ENCODE data around the gene MAP4K3.

MAP4K3 gene
- long read RNA-seq, partial matches to known transcripts, result 3 of 4 reads
- long read RNA-seq, other reads (novel, unspliced or antisense), result 1 of 4 reads

DNA sequence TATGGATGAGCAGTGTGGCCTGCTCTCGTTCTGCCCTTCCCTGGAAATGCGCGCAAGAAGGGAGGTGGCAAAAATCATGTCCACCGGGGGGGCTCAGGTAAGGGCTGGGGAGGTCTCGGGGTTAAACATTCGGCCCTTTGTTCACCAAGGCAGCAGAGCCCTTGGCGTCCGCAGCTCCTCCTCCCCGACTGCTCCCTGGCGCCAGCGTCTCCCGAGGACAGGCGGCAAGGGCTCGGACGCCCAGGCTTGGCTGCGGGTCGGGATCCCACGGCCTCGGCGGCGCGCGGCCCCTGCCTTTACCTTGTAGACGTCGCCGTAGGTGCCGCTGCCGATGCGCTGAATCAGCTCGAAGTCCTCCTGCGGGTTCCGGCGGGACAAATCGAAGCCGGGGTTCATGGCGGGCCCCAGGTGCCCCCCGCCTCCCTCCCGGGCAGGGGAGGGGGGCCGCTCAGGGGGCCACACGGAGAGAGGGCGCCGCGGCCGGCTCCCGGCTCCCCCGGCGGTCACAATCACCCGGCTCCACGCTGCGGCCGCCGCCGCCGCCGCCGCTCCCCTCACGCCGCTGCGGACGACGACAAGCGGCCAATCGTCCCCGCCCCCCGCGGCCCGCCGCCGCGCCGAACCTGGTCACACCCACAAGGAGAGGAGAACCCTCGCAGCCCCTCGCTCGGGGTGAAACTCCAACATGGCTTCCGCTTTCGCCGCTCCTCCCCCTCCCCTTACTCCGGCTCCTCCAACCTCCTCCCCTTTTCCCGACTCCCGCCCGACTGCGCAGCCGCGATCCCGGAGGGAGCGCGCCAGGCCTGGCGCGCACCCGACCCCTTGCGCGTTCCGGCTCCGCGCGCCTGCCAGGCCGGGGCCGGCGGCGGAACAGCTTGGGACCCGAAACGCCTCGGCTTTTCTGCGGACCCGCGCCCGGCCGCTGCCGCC is at the start of gene MAP4K3:
Gene MAP4K3, minus strand, starts transcription at position 694 of the 930 bp plus-strand sequence. Its CDS starts 298 bp downstream, at position 396.
- TF ChIP-seq SPI1 (IDR thresholded peaks at IDR 0.05; ENCODE audit: borderline replicate concordance, low read depth), result peak; percentile 67; the same call in 1 of the 2 replicates
- TF ChIP-seq, protein P1, sequence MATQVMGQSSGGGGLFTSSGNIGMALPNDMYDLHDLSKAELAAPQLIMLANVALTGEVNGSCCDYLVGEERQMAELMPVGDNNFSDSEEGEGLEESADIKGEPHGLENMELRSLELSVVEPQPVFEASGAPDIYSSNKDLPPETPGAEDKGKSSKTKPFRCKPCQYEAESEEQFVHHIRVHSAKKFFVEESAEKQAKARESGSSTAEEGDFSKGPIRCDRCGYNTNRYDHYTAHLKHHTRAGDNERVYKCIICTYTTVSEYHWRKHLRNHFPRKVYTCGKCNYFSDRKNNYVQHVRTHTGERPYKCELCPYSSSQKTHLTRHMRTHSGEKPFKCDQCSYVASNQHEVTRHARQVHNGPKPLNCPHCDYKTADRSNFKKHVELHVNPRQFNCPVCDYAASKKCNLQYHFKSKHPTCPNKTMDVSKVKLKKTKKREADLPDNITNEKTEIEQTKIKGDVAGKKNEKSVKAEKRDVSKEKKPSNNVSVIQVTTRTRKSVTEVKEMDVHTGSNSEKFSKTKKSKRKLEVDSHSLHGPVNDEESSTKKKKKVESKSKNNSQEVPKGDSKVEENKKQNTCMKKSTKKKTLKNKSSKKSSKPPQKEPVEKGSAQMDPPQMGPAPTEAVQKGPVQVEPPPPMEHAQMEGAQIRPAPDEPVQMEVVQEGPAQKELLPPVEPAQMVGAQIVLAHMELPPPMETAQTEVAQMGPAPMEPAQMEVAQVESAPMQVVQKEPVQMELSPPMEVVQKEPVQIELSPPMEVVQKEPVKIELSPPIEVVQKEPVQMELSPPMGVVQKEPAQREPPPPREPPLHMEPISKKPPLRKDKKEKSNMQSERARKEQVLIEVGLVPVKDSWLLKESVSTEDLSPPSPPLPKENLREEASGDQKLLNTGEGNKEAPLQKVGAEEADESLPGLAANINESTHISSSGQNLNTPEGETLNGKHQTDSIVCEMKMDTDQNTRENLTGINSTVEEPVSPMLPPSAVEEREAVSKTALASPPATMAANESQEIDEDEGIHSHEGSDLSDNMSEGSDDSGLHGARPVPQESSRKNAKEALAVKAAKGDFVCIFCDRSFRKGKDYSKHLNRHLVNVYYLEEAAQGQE (IDR thresholded peaks at IDR 0.05; ENCODE audit: insufficient replicate concordance, low read depth), result no peak
- TF ChIP-seq, protein P2, sequence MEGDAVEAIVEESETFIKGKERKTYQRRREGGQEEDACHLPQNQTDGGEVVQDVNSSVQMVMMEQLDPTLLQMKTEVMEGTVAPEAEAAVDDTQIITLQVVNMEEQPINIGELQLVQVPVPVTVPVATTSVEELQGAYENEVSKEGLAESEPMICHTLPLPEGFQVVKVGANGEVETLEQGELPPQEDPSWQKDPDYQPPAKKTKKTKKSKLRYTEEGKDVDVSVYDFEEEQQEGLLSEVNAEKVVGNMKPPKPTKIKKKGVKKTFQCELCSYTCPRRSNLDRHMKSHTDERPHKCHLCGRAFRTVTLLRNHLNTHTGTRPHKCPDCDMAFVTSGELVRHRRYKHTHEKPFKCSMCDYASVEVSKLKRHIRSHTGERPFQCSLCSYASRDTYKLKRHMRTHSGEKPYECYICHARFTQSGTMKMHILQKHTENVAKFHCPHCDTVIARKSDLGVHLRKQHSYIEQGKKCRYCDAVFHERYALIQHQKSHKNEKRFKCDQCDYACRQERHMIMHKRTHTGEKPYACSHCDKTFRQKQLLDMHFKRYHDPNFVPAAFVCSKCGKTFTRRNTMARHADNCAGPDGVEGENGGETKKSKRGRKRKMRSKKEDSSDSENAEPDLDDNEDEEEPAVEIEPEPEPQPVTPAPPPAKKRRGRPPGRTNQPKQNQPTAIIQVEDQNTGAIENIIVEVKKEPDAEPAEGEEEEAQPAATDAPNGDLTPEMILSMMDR (IDR thresholded peaks at IDR 0.05; ENCODE audit: insufficient read depth, low read length), result no peak
- no peak for TF ChIP-seq GABPA (IDR thresholded peaks at IDR 0.05; ENCODE audit: low read depth)
- TF ChIP-seq POLR2AphosphoS5 (IDR thresholded peaks at IDR 0.05; ENCODE audit: low read depth), result peak; percentile 28; the same call in 1 of the 2 replicates
- Histone ChIP-seq H3K27me3 (ENCODE audit: insufficient read depth, poor library complexity, severe bottlenecking) (no peaks in the 10 kb centered on the region), H3K4me3 (replicated peaks; ENCODE audit: insufficient read depth, low read length) (peak within 1 kb of the TSS; percentile 80), H3K27ac (replicated peaks) (peak within 1 kb of the TSS; percentile 77)
- peak; percentile 87 to 93 for DNase-seq (ENCODE audit: low read depth in 1 of 2, low spot score in 1 of 2)

DNA sequence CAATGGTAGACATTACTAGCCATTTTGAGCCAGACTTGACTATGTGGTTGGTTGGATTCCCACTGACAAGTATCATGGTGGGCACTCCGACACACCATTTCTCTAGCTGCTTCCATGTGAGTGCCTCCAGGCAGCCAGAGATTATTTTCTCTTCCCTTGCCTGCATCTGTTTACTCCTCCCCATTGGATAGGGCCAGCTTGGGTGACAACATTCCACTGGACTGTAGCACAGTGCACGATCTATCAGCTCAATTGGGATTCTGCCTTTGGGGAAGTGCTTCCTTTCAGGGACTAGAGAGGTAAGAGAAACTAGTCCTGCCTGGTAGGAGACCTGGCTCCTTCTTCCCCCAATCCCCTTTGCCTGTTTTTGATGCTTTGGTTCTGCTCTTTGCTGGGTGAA is 49.0 kb upstream of the MAP4K3 start:
- Histone ChIP-seq H3K4me3 (replicated peaks; ENCODE audit: insufficient read depth, low read length) (no peak overlapping the region), H3K27me3 (ENCODE audit: insufficient read depth, poor library complexity, severe bottlenecking) (no peaks in the 10 kb centered on the region), H3K27ac (replicated peaks) (no peak overlapping the region)
- no peak for TF ChIP-seq SPI1 (IDR thresholded peaks at IDR 0.05; ENCODE audit: borderline replicate concordance, low read depth)
- TF ChIP-seq POLR2AphosphoS5 (IDR thresholded peaks at IDR 0.05; ENCODE audit: low read depth), result no peak
- TF ChIP-seq GABPA (IDR thresholded peaks at IDR 0.05; ENCODE audit: low read depth), result no peak
- TF ChIP-seq, protein P1 (IDR thresholded peaks at IDR 0.05; ENCODE audit: insufficient replicate concordance, low read depth), result no peak
- TF ChIP-seq, protein P2 (IDR thresholded peaks at IDR 0.05; ENCODE audit: insufficient read depth, low read length), result no peak
- DNase-seq (ENCODE audit: low read depth in 1 of 2, low spot score in 1 of 2), result no peak

DNA sequence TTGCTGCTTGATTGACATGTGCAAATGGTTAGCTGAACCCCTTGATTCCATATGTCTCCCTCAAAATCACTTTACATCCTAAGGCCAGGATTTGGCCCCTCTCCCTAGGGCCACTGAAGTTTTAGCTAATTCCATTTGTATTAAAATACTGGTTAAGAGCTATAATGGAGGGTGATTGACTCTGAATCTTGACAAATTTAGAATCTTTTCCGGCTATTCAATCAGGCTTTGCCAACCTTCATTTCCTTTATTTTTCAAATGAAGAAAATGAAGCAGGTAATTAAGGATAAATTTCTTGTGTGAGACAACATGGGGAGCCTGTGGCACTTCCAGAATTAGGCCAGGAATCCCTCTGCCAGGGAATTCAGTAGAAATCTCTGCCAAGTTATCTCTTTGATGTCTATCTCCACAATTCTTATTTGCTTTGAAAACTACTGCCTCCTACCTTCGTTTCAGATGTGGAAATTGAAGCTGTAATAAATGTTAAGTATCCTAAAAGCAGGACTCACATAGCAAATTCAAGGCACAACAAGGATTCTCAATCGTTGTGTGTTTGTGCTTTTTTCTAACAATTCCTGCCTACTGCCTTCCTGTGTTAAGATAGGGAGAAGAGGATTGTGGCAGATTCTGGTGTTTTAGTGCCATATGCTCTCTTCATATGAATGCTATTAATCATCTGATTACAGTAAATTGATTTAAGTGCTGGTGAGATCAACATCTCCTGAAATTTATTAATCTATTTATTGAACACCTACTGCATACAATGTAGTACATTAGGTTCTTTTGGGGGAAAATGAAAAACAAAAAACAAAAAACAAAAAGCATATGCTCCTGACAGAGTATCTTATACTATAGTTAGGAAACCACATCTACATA is 47.8 kb upstream of the MAP4K3 start:
- no peak overlapping the region for H3K27ac ChIP-seq (replicated peaks)
- H3K27me3 ChIP-seq (ENCODE audit: insufficient read depth, poor library complexity, severe bottlenecking), result no peaks in the 10 kb centered on the region
- TF ChIP-seq, protein P1 (IDR thresholded peaks at IDR 0.05; ENCODE audit: insufficient replicate concordance, low read depth), result no peak
- TF ChIP-seq, protein P2 (IDR thresholded peaks at IDR 0.05; ENCODE audit: insufficient read depth, low read length), result no peak
- TF ChIP-seq POLR2AphosphoS5 (IDR thresholded peaks at IDR 0.05; ENCODE audit: low read depth) (no peak), SPI1 (IDR thresholded peaks at IDR 0.05; ENCODE audit: borderline replicate concordance, low read depth) (no peak), GABPA (IDR thresholded peaks at IDR 0.05; ENCODE audit: low read depth) (no peak)
- H3K4me3 ChIP-seq (replicated peaks; ENCODE audit: insufficient read depth, low read length), result no peak overlapping the region
- no peak for DNase-seq (ENCODE audit: low read depth in 1 of 2, low spot score in 1 of 2)

Measured in HL-60 (cell line).